Measurements from ENCODE around the gene SRPK1.
A peak's percentile ranks its signal among the peaks of the same experiment; 100 is the strongest.
"Not testable (repeated sequence)": the region's sequence is repeated elsewhere in the genome, so short reads cannot be mapped to it uniquely, and the experiment has no call there.

Gene SRPK1

DNA sequence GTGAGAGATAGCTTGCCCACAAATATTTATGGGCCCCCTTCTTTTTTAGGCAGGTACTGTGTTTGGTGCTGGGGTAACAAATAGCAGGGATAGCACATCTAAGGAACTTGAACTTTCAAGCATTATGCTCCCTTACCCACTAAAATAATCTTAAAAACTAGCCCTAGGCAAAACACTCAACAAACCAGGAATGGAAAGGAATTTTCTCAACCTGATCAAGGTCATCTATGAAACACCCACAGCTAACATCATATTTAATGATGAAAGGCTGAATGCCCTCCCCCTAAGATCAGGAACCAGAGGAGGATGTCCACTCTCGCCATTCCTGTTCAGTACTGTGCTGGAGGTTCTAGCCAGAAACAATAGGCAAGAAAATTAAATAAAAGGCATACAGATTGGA is 8.7 kb upstream of the SRPK1 start:
- DNase-seq = no peak

DNA sequence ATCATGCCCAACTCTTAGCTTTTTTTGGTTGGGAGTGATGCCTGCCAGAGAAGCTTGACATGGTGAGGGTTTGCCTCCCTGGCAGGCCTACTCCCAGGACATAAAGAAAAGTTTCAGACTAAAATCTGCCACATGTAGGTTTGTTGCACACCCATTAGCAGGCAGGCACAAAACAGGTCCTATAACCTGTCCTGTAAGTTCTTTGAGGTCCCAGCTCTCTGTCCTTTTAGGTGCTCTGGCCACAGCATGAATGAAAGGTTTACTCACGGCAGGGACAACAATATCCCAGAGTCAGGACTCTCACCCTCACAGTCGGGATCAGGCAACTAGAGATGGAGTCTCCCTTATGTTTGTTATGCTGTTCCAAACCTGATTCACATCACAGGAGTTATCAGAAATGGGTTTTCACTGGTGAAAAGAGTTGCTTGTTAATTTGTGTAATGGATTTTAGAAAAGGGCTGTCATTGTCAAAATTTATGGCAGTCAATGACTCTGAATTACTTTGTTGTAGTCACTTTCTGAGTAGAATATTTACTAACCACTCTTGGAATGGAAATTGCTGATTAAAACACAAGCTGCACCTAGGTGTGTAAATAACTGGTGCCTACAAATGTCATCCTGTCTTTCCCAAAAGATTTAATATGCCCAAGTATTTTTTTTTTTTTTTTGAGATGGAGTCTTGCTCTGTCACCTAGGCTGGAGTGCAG is 5.8 kb upstream of the SRPK1 start:
- DNase-seq = no peak

DNA sequence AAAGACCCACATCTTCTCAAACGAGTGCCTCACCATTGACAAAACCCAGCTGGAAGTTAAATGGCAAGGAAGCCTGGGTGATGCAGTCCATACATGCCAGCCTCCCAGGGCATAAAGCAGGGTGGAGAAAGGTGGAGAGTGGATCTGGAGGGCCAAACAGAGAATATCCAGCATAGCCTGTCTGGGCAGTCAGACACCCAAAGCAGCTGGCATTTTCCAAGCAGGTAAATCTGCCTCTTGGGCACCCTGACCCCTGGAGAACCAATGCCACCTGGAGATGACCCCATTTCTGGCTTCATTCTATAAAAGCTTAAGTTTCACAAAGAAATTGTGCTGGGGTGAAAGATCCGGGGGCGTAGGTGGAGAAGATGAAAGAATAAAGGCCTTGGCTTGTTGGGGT is 5.1 kb upstream of the SRPK1 start:
- DNase-seq = no peak

DNA sequence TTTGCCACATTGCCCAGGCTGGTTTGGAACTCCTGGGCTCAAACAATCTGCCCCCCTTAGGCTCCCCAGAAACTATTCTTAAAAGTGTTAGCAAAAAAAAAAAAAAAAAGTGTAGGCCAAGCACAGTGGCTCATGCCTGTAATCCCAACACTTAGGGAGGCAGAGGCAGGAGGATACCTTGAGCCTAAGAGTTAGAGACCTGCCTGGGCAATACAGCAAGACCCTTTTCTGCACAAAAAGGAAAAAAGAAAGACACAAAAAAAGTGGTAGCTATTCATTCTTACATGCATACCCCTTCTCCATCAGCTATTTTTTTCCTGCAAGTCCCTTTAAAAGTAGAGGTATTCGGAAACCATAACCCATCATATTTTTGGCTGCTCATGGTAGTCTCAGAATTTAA is 3.2 kb upstream of the SRPK1 start:
- DNase-seq = no peak

DNA sequence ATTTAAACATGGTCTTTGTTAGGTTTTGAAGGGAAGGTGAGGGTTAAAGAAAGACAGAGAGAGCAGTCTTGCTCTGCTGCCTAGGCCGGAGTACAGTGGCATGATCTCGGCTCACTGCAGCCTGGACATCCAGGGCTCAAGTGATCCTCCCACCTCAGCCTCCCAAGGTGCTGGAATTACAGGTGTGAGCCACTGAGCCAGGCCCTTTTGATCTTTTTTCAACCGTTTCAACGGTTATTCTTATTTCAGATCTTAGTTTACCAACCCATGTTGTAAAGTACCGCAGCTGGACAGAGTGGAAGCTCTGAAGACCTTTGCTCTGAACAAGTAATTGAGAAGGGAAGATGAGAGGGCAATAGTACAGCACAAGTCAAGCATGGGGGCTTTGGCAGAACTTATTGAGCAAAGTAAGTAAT is 1.2 kb upstream of the SRPK1 start:
- DNase-seq = no peak

DNA sequence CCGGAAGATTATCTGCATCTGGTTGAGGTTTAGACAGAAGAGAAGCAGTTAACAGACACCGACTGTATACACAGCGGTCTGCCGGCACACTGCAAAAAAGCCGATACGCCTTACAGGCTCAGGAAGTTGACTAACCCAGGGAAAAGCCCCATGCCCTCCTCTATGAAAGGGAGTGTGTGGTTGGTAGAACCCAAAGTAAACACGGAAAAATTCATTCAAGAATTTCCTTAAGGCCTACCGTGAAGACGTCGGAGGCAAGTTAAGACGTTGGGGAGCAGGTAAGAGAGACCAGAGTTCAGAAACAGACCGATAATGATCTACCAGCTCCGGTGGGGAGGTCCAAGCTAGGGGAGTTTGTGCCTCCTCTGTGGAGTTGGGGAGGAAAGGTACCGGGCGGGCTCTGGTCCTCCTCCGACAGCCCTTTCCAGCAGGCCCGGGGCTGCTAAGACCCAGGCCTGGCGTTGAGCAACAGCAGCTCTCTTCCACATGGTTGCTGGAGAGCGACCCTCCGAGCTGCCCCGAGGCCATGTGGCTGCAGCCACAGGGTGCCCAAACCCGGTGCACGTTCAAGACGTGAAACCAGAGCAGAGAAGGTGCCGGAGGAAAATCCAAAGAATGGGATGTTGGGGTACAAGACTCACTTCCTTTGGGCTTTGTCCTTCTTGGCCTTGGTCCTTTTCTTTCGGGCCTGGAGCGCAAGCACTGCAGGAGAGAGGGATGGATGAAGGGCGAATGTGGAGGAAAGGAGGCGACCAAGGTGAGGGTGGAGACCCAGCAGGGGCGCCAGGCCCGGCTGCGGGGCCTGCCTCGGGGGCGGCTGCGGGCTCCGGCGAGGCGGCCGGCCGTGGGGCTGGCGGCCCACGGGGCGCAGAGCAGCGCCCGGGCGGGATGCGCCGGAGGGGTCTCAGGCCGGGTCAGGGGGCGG is 809 bp downstream of the SRPK1 start:
- peak; percentile 11 to 17 for DNase-seq

DNA sequence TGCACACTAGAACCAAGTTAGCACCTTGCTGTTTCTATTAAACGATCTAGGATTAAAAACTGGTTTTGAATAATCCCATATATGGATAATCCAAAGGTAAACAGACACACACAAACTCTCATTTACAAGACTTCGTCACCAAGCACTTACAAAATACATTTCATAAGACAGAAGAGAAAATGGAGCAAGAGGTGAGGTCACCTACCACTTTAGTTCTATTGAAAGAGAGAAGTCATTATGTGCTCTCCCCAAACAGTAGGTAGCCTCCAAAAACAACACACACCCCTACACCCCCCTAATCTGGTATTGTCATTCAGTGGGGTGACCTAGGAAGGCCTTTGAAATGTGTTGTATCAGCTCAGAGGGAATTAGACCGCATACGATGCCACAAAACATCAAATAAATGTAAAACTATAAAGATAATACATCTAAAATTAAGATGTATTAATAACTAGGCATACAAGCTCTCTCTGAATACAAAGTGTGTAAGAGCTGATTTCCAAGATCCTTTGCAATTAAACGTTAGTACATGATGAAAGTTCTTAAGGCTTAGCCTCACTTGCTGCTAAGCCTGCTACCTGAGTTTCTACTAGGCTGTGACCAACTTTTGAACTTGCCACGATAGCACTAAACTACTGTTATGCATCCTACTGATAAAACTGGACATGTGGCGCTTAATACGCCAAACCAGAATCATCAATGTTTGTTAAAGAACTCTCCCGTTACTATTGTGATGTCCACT is 1.6 kb downstream of the SRPK1 start:
- DNase-seq = no peak

DNA sequence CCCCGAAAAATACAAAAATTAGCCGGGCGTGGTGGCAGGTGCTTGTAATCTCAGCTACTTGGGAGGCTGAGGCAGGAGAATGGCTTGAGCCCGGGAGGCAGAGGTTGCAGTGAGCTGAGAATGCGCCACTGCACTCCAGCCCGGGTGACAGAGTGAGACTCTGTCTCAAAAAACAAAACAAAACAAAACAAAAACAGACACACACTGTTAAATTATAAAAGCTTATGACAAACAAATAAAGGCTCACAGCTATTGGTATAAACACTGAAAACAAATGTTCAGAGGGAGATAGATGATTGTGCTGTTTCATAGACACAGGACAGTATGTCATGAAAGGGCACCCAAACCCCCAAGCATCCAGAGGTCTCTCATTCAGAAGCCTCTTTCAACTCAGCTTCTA is 4.0 kb downstream of the SRPK1 start:
- DNase-seq = not testable (repeated sequence)

DNA sequence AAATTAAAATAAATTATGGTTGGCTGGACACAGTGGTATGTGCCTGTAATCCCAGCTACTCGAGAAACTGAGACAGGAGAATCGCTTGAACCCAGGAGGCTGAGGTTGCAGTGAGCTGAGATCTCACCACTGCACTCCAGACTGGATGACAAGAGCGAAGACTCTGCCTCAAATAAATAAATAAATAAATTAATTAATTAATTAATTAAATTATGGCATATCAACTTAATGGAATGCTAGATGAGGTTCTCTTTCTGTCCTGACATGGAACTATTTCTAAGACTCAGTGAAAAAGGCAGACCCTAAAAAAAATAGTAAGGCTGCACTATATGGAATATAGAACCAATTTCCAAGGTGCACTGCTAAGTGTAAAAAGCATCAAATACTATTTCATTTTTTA is 4.8 kb downstream of the SRPK1 start:
- DNase-seq = no peak

DNA sequence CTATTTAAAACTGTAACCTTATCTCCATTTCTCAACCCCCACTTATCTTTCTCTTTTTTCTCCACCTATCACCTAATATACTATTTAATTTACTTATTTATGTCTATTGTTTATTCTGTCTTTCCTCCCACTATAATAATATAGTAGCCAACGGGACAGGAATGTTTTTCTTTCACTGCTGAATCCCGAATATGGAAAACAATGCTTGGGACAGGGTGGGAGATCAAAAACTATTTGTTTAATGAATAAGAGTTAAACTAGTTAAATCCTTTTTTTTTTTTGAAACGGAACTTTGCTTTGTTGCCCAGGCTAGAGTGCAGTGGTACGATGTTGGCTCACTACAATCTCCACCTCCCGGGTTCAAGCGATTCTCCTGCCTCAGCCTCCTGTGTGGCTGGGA is 6.4 kb downstream of the SRPK1 start:
- no peak for DNase-seq

DNA sequence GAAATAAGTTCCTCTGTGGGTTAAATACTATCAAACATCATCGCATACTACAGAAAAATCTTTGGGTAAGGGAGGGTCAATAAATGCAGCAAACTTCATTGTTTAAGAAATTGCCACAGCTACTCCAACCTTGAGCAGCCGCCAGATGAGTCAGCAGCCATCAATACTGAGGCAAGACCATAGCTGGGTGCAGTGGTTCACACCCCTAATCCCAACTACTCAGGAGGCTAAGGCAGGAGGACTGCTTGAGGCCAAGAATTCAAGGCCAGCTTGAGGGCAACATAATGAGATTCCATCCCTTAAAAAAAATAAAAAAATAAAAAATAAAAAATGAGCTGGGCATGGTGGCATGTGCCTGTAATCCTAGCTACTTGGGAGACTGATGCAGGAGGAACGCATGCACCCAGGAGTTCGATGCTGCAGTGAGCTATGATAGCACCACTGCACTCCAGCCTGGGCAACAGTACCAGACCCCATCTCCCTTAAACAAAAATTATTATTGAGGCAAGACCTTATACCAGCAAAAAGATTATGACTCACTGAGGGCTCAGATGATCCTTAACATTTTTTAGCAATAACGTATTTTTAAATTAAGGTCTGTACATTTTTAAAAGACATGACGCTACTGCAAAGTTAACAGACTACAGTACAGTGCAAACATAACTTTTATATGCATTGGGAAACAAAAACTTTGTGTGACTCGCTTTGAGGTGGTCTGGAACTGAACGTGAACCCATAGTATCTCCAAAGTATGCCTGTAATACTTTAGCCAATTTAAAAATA is 8.8 kb downstream of the SRPK1 start:
- DNase-seq = no peak

DNA sequence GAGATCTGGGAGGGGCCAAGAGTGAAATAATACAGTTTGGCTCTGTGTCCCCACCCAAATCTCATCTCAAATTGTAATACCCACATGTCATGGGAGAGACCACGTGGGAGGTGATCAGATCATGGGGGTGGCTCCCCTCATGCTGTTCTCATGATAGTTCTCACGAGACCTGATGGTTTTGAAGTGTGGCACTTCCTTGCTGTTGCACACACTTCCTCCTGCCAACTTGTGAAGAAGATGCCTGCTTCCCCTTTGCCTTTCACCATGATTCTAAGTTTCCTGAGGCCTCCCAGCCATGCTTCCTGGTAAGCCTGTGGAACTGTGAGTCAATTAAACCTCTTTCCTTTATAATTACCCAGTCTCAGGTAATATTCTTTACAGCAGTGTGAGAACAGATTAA is 11.3 kb downstream of the SRPK1 start:
- not testable (repeated sequence) for DNase-seq

DNA sequence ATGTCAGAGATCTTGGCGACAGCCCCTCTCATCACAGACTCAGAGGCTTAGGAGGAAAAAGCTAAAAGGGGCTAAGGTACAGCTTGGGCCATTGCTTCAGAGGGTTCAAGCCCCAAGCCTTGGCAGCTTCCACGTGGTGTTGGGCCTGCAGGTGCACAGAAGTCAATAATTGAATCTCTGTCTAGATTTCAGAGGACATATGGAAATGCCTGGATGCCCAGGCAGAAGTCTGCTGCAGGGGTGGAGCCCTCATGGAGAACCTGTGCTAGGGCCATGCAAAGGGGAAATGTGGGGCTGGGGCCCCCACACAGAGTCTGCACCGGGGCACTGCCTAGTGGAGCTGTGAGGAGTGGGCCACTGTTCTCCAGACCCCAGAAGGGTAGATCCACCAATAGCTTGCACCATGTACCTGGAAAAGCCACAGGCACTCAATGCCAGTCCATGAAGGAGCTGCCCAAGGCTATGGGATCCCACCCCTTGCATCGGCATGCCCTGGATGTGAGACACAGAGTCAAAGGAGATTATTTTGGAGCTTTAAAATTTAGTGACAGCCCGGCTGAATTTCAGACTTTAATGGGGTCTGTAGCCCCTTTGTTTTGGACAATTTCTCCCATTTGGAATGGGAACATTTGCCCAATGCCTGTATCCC is 12.0 kb downstream of the SRPK1 start:
- not testable (repeated sequence) for DNase-seq

DNA sequence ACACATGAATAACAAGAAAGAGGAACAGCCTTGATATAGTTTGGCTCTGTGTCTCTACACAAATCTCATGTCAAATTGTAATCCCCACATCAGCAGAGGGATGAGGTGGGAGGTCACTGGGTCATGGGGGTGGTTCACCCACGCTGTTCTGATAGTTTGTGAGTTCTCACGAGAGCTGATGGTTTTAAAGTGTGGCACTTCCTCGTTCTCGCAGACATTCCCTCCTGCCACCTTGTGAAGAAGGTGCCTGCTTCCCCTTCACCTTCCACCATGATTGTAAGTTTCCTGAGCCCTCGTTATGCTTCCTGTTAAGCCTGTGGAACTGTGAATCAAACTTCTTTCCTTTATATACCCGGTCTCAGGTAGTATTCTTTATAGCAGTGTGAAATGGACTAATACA is 13.1 kb downstream of the SRPK1 start:
- no peak for DNase-seq

DNA sequence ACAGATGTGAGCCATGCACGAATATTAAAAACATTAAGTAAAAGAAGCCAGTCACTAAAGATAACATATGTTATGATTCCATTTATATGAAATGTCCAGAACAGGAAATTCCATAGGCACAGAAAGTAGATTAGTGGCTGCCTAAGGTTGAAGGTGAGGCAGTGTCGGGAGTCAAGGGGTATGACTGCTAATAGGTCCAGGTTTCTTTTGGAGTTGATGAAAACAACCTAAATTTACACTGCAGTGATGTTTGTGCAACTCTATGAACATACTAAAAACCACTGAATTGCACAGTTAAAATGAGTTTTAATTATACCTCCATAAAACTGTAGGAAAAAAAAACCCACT is 14.4 kb downstream of the SRPK1 start:
- DNase-seq = no peak

DNA sequence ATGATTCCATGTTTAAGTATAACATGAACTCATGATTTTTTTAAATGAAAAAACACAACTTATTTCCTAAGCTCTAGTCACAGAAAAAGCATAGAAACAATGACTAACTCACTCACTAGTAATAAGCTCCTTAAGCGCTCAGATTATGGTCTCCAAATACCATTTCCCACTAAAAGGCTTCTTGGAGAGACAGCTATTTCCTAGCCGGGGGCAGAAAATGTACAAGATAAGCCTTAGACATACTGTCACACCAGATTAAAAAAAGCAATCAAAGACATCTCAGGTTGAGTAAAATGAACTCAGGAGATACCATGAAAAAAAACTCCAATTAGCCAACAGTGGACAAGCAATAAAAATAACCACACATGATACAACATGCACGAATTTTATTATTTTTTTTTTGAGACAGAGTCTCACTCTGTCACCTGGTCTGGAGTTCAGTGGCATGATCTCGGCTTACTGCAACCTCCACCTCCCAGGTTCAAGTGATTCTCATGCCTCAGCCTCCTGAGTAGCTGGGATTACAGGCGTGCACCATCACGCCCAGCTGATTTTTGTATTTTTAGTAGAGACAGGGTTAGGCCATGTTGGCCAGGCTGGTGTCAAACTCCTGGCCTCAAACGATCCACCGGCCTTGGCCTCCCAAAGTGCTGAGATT is 14.9 kb downstream of the SRPK1 start:
- no peak for DNase-seq

DNA sequence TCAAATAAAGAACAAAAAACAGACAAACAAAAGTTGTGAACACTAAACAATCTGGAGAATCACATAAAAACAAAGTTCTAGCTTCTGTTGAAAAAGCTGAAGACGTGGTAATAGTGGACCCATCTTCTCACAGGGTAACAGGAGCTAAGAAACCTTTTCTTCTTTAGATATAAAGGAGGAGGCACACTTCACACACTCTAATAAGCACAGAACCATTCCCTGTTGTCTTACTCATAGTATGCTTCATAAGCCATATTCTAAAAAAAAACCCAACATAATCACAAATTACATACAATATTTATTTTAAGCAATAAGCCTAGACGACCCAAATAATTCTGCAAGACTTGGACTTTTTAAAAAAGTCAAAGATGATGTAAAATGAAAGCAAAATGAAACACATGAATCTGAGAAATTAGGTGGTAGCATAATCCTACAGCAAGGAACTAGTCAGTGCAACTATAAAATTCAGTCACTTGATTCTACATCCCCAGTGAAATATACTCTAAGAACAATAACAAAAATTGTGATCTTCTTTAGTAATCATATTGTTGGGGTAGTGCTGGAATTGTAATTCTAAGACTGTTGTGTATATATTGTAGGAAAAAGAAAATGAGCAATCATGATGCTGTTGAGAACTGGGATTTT is 15.6 kb downstream of the SRPK1 start:
- no peak for DNase-seq

DNA sequence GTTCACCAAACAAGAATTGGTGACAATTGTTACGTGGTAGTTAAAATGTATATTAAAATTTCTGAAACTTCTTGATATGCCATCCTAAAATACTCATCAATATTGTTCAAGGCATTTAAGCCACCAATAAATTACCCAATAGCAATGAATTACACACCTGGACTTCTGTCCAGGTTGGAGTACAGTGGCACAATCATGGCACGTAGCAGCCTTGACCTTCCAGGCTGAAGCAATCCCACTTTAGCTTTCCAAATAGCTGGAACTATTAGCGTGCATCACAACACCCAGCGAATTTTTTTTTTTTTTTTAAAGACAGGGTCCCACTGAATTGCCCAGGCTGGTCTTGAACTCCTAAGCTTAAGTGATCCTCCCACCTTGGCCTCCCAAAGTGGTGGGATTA is 17.2 kb downstream of the SRPK1 start:
- DNase-seq = no peak

DNA sequence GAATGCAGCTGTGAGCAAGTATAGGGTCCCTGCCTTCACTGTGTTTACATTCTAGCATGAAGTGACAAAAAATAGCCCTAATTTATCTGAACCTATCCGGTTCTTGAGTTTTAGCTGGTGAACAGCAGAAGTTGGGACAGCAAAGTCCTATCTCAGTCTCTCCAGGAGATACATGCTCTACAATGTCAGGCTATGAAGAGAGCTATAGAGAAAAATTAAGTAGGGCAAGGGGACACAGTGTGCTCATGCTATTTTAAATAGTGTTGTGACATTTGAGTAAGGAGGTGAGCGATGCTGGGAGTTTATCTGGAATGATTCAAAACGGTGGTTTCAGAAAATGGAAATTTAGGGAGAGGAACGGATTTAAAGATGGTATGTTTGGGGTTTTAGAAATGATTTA is 20.4 kb downstream of the SRPK1 start:
- DNase-seq = no peak

DNA sequence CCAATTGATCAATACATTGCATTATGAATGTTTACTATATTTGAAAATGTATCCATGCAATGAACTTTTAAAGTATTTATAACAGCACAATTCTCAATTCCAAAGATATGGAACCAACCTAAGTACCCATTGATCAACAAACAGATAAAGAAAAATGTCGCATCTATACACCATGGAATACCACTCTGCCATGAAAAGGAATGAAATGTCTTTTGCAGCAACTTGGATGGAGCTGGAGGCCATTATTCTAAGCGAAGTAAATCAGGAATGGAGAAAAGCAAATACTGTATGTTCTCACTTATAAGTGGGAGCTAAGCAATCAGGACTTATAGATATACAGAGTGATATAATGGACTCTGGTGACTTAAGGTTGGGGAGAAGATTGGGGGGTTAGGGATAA is 22.9 kb downstream of the SRPK1 start:
- no peak for DNase-seq

DNA sequence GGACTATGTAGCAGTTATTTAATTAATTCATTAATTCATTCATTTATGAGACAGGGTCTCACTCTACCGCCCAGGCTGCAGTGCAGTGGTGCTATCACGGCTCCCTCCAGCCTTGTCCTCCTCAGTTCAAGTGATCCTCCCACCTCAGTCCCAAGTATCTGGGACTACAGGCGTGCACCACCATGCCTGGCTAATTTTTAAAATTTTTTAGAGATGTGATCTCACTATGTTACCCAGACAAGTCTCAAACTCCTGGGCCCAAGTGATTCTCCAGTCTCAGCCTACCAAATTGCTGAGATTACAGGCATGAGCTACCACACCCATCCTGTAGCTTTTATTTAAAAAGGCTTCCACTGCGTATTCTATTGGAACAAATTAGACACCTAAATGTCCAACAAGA is 23.4 kb downstream of the SRPK1 start:
- DNase-seq = no peak

Data from SHP77 (cell line).